Measurements from ENCODE around the gene DNASE1L1.

DNASE1L1 gene

GRCh38 chrX:154354013-154354412 is 55.0 kb downstream of the DNASE1L1 start:
- DNase-seq (ENCODE audit: low read depth in 2 of 2): peak in 1 of 2 donors; percentile 3
- no peak for TF ChIP-seq CTCF (IDR thresholded peaks at IDR 0.05; ENCODE audit: low read depth, low read length)
- no peak overlapping the region for H3K4me3 ChIP-seq (replicated peaks in 1 of 2; ENCODE audit: low read depth in 2 of 2, low read length in 2 of 2)

GRCh38 chrX:154353172-154353843 is 55.7 kb downstream of the DNASE1L1 start:
- no peak for TF ChIP-seq CTCF (IDR thresholded peaks at IDR 0.05; ENCODE audit: low read depth, low read length)
- peak in 1 of 2 donors; percentile 0 for DNase-seq (ENCODE audit: low read depth in 2 of 2)
- no peak overlapping the region for H3K4me3 ChIP-seq (replicated peaks in 1 of 2; ENCODE audit: low read depth in 2 of 2, low read length in 2 of 2)

- H3K4me3 ChIP-seq (replicated peaks in 1 of 2; ENCODE audit: low read depth in 2 of 2, low read length in 2 of 2): no peak overlapping the region
- DNase-seq (ENCODE audit: low read depth in 2 of 2): peak in 1 of 2 donors; percentile 0
- no peak for TF ChIP-seq CTCF (IDR thresholded peaks at IDR 0.05; ENCODE audit: low read depth, low read length)
Observed at GRCh38 chrX:154352466-154352865, 56.6 kb downstream of the DNASE1L1 start.

- no peak for TF ChIP-seq CTCF (IDR thresholded peaks at IDR 0.05; ENCODE audit: low read depth, low read length)
- DNase-seq (ENCODE audit: low read depth in 2 of 2): peak in 1 of 2 donors; percentile 7
Observed at GRCh38 chrX:154352012-154352401, 57.0 kb downstream of the DNASE1L1 start.

More at GRCh38 chrX:154352012-154352401, 57.0 kb downstream of the DNASE1L1 start:
- H3K4me3 ChIP-seq (replicated peaks in 1 of 2; ENCODE audit: low read depth in 2 of 2, low read length in 2 of 2): no peak overlapping the region

Measured in cardiac fibroblast (primary cell).